Activated CD4-positive, alpha-beta T cell treated with anti-CD3 and anti-CD28 coated beads, Interleukin-2, amount 10 ng/mL, durations not matched to agents 24 days and 14 days (primary cell): ENCODE data around the gene PRELID2. TPM values are rescaled to one million over a fixed set of nuclear protein-coding genes. Genes with fewer than 3 reads are reported as not detected.
"Not testable (repeated sequence)": the region's sequence is repeated elsewhere in the genome, so short reads cannot be mapped to it uniquely, and the experiment has no call there.

Experiments used
- DNase-seq: peaks from one replicate; pipeline ENCODE4 v3.0.0; 2022
- H3K27ac Mint-ChIP-seq: one replicate; pipeline ENCODE4 v1.8.0; 2022; ENCODE audit warnings: mild to moderate bottlenecking, mixed read lengths
- H3K27me3 Mint-ChIP-seq: one replicate; pipeline ENCODE4 v1.8.0; 2022; ENCODE audit warnings: mixed read lengths
- H3K36me3 Mint-ChIP-seq: one replicate; pipeline ENCODE4 v1.8.0; 2022; ENCODE audit warnings: low read depth, mild to moderate bottlenecking, mixed read lengths
- H3K4me1 Mint-ChIP-seq: one replicate; pipeline ENCODE4 v1.8.0; 2021; ENCODE audit warnings: mixed read lengths
- H3K4me3 Mint-ChIP-seq: one replicate; pipeline ENCODE4 v1.8.0; 2022; ENCODE audit warnings: mild to moderate bottlenecking, moderate library complexity, mixed read lengths
- H3K9me3 Mint-ChIP-seq: one replicate; pipeline ENCODE4 v1.8.0; 2021; ENCODE audit warnings: mixed read lengths
- intact Hi-C: fragments of 100-400 bp; cut with micrococcal nuclease; formaldehyde crosslinking; loops from one replicate; pipeline ENCODE4 v1.15.1; 2023
- total RNA-seq: library from RNA; stranded (reverse); gene quantifications from 2 replicates; pipeline ENCODE4 v1.2.3, GENCODE V29; 2022

PRELID2 gene
- total RNA-seq, 1 donor from 2014 or later: 3.6 TPM

- intact Hi-C loops: no loop called here
- H3K27me3 Mint-ChIP-seq: peaks cover 7% of the 10 kb centered on the region
- H3K36me3 Mint-ChIP-seq: no peaks in the 10 kb centered on the region
- H3K27ac Mint-ChIP-seq: no peak overlapping the region
- H3K4me1 Mint-ChIP-seq: peaks cover 1% of the 10 kb centered on the region
- H3K4me3 Mint-ChIP-seq: no peak overlapping the region
- no peaks in the 10 kb centered on the region for H3K9me3 Mint-ChIP-seq
- no peak for DNase-seq
Measured at GRCh38 chr5:145853781-145854376, 18.7 kb upstream of the PRELID2 start.

- Mint-ChIP-seq H3K36me3 (no peaks in the 10 kb centered on the region), H3K27ac (no peak overlapping the region), H3K4me3 (no peak overlapping the region), H3K27me3 (peaks cover 9% of the 10 kb centered on the region), H3K4me1 (peaks cover 1% of the 10 kb centered on the region), H3K9me3 (no peaks in the 10 kb centered on the region)
- intact Hi-C loops: no loop called here
- DNase-seq: no peak
Measured at GRCh38 chr5:145852990-145853389, 17.8 kb upstream of the PRELID2 start.

GRCh38 chr5:145848854-145849253 lies 13.7 kb upstream of the PRELID2 start:
- Mint-ChIP-seq H3K4me3 (no peak overlapping the region), H3K36me3 (no peaks in the 10 kb centered on the region), H3K27me3 (peaks cover 4% of the 10 kb centered on the region), H3K9me3 (no peaks in the 10 kb centered on the region), H3K4me1 (no peaks in the 10 kb centered on the region), H3K27ac (no peak overlapping the region)
- no peak for DNase-seq
- intact Hi-C loops: no loop called here

- Mint-ChIP-seq H3K4me3 (no peak overlapping the region), H3K27me3 (peaks cover 4% of the 10 kb centered on the region), H3K4me1 (no peaks in the 10 kb centered on the region), H3K9me3 (no peaks in the 10 kb centered on the region), H3K27ac (no peak overlapping the region), H3K36me3 (no peaks in the 10 kb centered on the region)
- intact Hi-C loops: no loop called here
- DNase-seq: no peak
Measured at GRCh38 chr5:145847499-145848497, 12.7 kb upstream of the PRELID2 start.

GRCh38 chr5:145846081-145846480 lies 10.9 kb upstream of the PRELID2 start:
- Mint-ChIP-seq H3K4me1 (no peaks in the 10 kb centered on the region), H3K27ac (no peak overlapping the region), H3K27me3 (peaks cover 8% of the 10 kb centered on the region), H3K4me3 (no peak overlapping the region), H3K36me3 (no peaks in the 10 kb centered on the region), H3K9me3 (no peaks in the 10 kb centered on the region)
- intact Hi-C loops: no loop called here
- no peak for DNase-seq

GRCh38 chr5:145841299-145841698 lies 6.2 kb upstream of the PRELID2 start:
- intact Hi-C loops: no loop called here
- Mint-ChIP-seq H3K27ac (no peak overlapping the region), H3K9me3 (no peaks in the 10 kb centered on the region), H3K27me3 (peaks cover 12% of the 10 kb centered on the region), H3K4me1 (peaks cover 3% of the 10 kb centered on the region), H3K4me3 (no peak overlapping the region), H3K36me3 (no peaks in the 10 kb centered on the region)
- no peak for DNase-seq

- Mint-ChIP-seq H3K9me3 (no peaks in the 10 kb centered on the region), H3K27me3 (peaks cover 15% of the 10 kb centered on the region), H3K36me3 (no peaks in the 10 kb centered on the region), H3K4me3 (no peak overlapping the region), H3K4me1 (peaks cover 6% of the 10 kb centered on the region), H3K27ac (no peak overlapping the region)
- intact Hi-C loops: no loop called here
- no peak for DNase-seq
Measured at GRCh38 chr5:145840458-145841132, 5.5 kb upstream of the PRELID2 start.

GRCh38 chr5:145838276-145838675 lies 3.1 kb upstream of the PRELID2 start:
- peaks cover 24% of the 10 kb centered on the region for H3K27me3 Mint-ChIP-seq
- no peak overlapping the region for H3K27ac Mint-ChIP-seq
- H3K36me3 Mint-ChIP-seq: no peaks in the 10 kb centered on the region
- no peaks in the 10 kb centered on the region for H3K9me3 Mint-ChIP-seq
- H3K4me3 Mint-ChIP-seq: no peak overlapping the region
- intact Hi-C loops: loop anchor here (5.0 kb wide), 1 partner anchor 109 kb away; no protein-coding TSS in a partner anchor
- H3K4me1 Mint-ChIP-seq: peaks cover 11% of the 10 kb centered on the region
- no peak for DNase-seq

- not testable (repeated sequence) for H3K27ac Mint-ChIP-seq, H3K36me3 Mint-ChIP-seq, H3K9me3 Mint-ChIP-seq, DNase-seq
- peaks cover 21% of the 10 kb centered on the region for H3K27me3 Mint-ChIP-seq
- intact Hi-C loops: loop anchor here (5.0 kb wide), 1 partner anchor 111 kb away; no protein-coding TSS in a partner anchor
- peaks cover 11% of the 10 kb centered on the region for H3K4me1 Mint-ChIP-seq
- H3K4me3 Mint-ChIP-seq: peak overlapping the region; percentile 77
Measured at GRCh38 chr5:145836241-145836640, 1.1 kb upstream of the PRELID2 start.

GRCh38 chr5:145835848-145836239 lies 702 bp upstream of the PRELID2 start:
- Mint-ChIP-seq H3K27ac (no peak overlapping the region), H3K36me3 (no peaks in the 10 kb centered on the region), H3K27me3 (peaks cover 21% of the 10 kb centered on the region), H3K9me3 (no peaks in the 10 kb centered on the region), H3K4me1 (peaks cover 11% of the 10 kb centered on the region), H3K4me3 (peak overlapping the region; percentile 77)
- intact Hi-C loops: loop anchor here (5.0 kb wide), 1 partner anchor 111 kb away; no protein-coding TSS in a partner anchor
- DNase-seq: no peak

GRCh38 chr5:145834554-145834916 lies 607 bp downstream of the PRELID2 start:
- no peak overlapping the region for H3K27ac Mint-ChIP-seq
- DNase-seq: no peak
- H3K9me3 Mint-ChIP-seq: no peaks in the 10 kb centered on the region
- no peaks in the 10 kb centered on the region for H3K36me3 Mint-ChIP-seq
- intact Hi-C loops: loop anchor here (5.0 kb wide), 1 partner anchor 213 kb away; no protein-coding TSS in a partner anchor
- peak overlapping the region; percentile 77 for H3K4me3 Mint-ChIP-seq
- H3K27me3 Mint-ChIP-seq: peaks cover 18% of the 10 kb centered on the region
- peaks cover 15% of the 10 kb centered on the region for H3K4me1 Mint-ChIP-seq

GRCh38 chr5:145833631-145834200 lies 1.4 kb downstream of the PRELID2 start:
- intact Hi-C loops: loop anchor here (5.0 kb wide), 1 partner anchor 214 kb away; no protein-coding TSS in a partner anchor
- no peaks in the 10 kb centered on the region for H3K36me3 Mint-ChIP-seq
- peak overlapping the region; percentile 55 for H3K4me3 Mint-ChIP-seq

GRCh38 chr5:145830594-145830993 lies 4.5 kb downstream of the PRELID2 start:
- peaks cover 9% of the 10 kb centered on the region for H3K27me3 Mint-ChIP-seq
- H3K9me3 Mint-ChIP-seq: no peaks in the 10 kb centered on the region

More at GRCh38 chr5:145833631-145834200, 1.4 kb downstream of the PRELID2 start:
- Mint-ChIP-seq H3K9me3 (no peaks in the 10 kb centered on the region), H3K27me3 (peaks cover 16% of the 10 kb centered on the region), H3K4me1 (peaks cover 15% of the 10 kb centered on the region), H3K27ac (no peak overlapping the region)
- DNase-seq: no peak

More at GRCh38 chr5:145830594-145830993, 4.5 kb downstream of the PRELID2 start:
- Mint-ChIP-seq H3K4me1 (peaks cover 9% of the 10 kb centered on the region), H3K27ac (no peak overlapping the region), H3K4me3 (no peak overlapping the region), H3K36me3 (no peaks in the 10 kb centered on the region)
- intact Hi-C loops: loop anchor here (5.0 kb wide), 1 partner anchor 217 kb away; no protein-coding TSS in a partner anchor
- no peak for DNase-seq
